Left lobe of liver (tissue), 2 donors: ENCODE data around the gene SIGLEC7. TPM values are rescaled to one million over a fixed set of nuclear protein-coding genes. Genes with fewer than 3 reads are reported as not detected.
"Not testable (repeated sequence)": the region's sequence is repeated elsewhere in the genome, so short reads cannot be mapped to it uniquely, and the experiment has no call there.

Experiments
- ATAC-seq: fragments of 200-7000 bp; cut with Tn5 transposase; one replicate; pipeline ENCODE4 v1.9.1; 2020; ENCODE audit warnings: mild to moderate bottlenecking, moderate library complexity
- DNase-seq: peaks from one replicate; pipeline ENCODE4 v3.0.0-alpha.2; 2020; ENCODE audit warnings: low spot score
- total RNA-seq: library from RNA; stranded (reverse); gene quantifications from one replicate; pipeline ENCODE4 v1.2.1, GENCODE V29; 2021
- donor health status: DM: no; HTN: no; CAD: no; lungs with moderate emphysema.
- donor health status: DM: no; HTN: yes; CAD: no.

Gene SIGLEC7
- total RNA-seq, 1 donor from 2014 or later = 3.8 TPM

- peak; percentile 40 for DNase-seq
- ATAC-seq = no peak
These were observed 4.2 kb upstream of the SIGLEC7 start for GRCh38 chr19:51137792-51138425.

DNA sequence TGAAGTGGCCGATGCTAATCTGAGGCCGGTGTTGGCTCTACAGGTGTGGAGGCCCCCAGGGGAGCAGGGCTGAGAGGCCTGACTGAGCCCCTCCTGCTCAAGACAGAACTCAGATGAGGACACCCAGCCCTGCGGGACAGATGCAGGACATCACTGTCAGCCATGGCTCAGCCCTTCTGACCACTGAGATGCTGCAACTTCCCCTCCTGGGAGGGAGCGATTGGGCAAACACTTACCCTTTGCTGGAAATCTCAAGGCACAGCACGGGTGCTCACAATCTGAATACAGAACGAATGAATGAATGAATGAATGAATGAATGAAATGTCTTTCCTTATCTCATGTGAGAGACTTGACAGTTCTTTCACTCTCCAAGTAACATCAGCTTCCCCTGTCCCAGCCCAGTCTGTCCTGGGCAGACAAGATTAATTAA, 3.5 kb upstream of the SIGLEC7 start:
- DNase-seq = peak; percentile 56

DNA sequence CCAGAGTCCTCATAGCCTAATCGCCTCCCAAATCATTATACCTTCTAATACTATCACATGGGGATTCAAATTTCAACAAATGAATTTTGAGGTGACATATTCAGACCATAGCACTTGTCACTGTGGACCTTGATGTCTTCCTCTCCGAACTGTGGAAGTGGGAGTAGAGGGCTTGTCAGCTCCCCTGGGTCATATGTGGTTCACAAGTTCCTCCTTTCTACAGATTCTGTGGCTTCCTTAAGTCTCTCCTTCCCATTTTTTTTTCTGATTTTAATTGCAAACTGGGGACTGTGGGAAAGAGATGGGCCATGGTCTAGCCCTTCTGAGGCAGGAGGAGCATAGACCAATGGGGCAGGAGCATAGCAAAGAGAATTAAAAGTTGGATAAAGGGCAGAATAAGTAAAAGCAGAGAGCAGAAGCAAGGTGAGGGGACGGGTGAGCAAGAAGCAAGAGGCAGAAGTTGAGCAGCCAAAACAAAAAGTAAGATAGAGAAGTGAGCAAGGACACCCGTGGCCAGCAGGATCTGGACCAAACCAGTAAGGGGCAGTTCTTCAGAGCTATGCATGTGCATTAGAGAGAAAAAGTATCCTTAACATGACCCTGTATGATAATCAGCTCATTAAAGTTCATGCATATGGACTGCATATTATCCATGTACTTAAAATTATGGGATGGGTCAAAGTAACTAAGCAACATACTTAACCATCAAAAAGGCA, 2.6 kb upstream of the SIGLEC7 start:
- ATAC-seq (no peak), DNase-seq (peak; percentile 28)

More for the DNA sequence above, 3.5 kb upstream of the SIGLEC7 start:
- ATAC-seq = peak; percentile 28

GRCh38 chr19:51140441-51140840, 1.7 kb upstream of the SIGLEC7 start:
- DNase-seq (no peak), ATAC-seq (no peak)

DNA sequence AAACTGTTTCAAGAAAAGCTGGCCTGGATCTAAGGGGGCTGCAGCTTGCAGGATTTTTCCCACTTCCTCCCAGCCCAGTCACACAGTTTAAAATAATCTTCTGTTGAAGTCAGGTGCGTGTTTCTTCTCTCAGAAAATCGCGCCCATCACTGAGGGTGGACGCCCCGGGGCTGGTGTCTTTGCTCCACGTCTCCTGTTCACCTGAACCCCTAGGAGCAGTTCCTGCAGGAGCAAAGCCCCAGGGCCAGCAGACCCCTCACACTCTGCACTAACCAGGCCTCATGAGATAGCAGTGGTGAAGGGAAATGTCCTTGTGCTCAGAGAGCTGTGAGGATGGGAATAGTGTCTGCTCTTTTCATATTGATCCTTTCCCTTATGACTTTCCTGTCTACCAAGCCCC, 920 bp upstream of the SIGLEC7 start:
- DNase-seq = no peak
- ATAC-seq = no peak

GRCh38 chr19:51142809-51143475, 841 bp downstream of the SIGLEC7 start:
- ATAC-seq = peak; percentile 31
- not testable (repeated sequence) for DNase-seq

GRCh38 chr19:51143486-51143885, 1.4 kb downstream of the SIGLEC7 start:
- no peak for ATAC-seq
- DNase-seq = no peak

DNA sequence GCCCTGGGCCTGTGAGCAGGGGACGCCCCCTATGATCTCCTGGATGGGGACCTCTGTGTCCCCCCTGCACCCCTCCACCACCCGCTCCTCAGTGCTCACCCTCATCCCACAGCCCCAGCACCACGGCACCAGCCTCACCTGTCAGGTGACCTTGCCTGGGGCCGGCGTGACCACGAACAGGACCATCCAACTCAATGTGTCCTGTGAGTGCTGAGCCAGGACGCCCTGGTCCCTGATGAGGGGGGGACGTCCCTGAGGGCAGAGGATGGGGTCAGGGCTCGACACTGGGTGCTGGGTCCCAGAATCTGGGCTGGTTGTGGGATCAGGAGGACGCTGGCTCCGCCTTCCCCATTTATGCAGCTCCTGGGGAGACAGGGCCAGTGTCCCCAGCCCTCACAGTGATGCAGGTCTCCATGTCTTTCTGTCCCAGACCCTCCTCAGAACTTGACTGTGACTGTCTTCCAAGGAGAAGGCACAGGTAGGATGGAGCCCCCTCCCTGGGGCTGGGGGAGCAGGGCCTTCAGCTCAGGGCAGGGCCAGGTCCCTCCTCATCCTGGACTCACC, 2.5 kb downstream of the SIGLEC7 start:
- no peak for ATAC-seq
- DNase-seq = no peak

DNA sequence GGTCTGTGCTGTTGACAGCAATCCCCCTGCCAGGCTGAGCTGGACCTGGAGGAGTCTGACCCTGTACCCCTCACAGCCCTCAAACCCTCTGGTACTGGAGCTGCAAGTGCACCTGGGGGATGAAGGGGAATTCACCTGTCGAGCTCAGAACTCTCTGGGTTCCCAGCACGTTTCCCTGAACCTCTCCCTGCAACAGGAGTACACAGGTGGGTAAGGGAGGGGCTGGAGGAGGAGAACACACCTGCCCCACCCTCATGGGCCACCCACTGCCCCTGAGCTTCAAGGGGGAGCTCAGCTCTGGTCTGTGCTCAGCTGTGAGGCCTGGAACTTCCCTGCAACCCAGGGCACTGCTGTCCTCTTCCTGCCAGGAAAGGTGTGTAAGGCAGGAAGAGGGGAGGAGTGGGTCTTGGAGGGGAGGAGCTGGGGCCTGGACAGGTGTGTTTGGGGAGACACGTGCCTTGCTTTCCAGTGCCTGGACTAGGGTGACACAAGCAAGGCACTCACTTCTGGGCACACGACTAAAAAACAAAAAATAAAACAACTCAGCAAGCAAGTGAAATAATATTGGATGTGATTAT, 3.9 kb downstream of the SIGLEC7 start:
- ATAC-seq (no peak), DNase-seq (no peak)

DNA sequence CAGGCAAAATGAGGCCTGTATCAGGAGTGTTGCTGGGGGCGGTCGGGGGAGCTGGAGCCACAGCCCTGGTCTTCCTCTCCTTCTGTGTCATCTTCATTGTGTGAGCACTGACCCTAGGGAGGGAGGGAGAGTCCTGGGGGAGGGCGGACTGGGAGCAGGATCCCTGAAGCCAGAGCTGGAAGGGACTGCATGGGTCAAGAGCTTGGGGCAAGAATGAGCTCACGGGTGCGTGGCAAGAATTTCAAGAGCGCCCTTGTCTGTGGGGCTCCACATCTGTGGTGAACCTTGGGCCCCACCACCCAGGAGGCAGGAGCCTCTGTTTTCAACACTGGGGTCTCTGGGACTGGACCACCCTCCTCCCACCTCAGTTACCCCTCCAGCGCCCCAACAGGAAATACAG, 4.7 kb downstream of the SIGLEC7 start:
- no peak for ATAC-seq
- no peak for DNase-seq

- ATAC-seq (no peak), DNase-seq (no peak)
These were observed 5.6 kb downstream of the SIGLEC7 start for GRCh38 chr19:51147663-51148062.

GRCh38 chr19:51148580-51148979, 6.5 kb downstream of the SIGLEC7 start:
- DNase-seq = no peak
- no peak for ATAC-seq

DNA sequence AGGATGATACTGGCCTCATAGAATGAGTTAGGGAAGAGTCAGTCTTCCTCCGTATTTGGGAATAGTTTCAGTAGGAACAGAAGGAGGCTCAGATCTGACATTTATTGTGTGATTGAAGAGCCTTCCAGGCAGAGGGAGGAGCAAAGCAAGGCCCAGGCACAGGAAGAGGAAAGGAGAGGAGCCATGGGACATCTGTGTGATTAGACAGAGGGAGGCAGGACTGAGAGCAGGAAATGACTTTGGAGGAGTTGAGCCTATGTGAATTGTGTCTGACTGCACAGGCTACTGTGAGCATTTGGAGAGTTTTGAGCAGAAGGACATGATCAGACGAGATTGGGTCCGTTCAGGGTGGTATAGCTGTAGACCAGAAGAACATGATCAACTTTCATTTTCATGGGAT, 8.5 kb downstream of the SIGLEC7 start:
- peak; percentile 56 for ATAC-seq
- no peak for DNase-seq

- no peak for ATAC-seq
- no peak for DNase-seq
These were observed 14.6 kb downstream of the SIGLEC7 start for GRCh38 chr19:51156710-51157109.

- DNase-seq (no peak), ATAC-seq (no peak)
These were observed 15.2 kb downstream of the SIGLEC7 start for GRCh38 chr19:51157265-51157664.

DNA sequence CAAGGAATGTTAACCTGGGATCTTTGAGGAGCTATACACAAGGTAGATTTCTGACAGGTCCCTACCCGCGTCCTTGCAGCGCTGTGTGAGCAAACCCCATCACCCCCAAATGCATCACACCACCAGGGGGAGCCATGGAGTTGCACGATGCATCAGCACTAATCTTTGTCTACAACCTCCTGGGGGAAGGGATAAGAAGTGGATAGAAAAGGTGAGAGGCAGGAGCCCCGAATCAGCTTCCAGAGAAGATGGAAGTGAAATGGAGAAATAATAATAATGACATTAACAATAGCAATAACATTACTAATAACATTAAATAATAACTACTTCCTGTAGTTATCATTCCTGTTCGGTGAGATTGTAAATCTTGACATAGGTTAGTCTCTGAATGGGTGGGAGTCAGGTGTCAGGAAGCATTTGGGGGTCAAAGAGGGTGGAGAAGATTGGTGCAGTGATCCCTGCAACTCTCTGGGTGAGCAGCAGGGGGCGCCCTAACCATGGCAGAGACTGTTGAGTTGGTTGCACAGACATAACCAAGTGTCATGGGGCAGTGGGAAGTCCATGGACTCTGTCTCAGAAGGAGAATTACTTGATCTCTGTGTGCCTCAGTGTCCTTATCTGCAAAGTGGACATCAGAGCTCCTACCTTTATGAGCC, 16.5 kb downstream of the SIGLEC7 start:
- ATAC-seq = peak; percentile 70

DNA sequence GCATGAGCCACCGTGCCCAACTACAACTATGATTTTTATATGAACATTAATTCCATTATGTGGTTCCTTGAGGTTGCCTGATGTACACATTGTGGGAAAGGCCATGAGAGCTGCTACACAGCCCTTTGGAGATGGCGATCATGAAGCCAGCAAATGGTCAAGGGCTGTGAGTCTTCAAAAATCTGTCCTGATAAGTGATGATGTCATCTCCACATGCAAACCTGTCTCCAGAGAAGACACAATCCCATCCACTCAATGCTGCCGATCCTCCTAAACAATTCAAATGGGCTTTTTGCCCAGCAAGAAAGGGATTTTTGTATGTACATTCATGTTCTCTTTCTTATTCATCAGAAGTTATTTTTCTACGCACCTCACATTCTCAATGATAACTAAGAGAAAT, 17.6 kb downstream of the SIGLEC7 start:
- ATAC-seq (no peak), DNase-seq (no peak)

More for the DNA sequence above, 16.5 kb downstream of the SIGLEC7 start:
- DNase-seq = no peak

GRCh38 chr19:51161266-51161665, 19.2 kb downstream of the SIGLEC7 start:
- ATAC-seq (no peak), DNase-seq (no peak)

DNA sequence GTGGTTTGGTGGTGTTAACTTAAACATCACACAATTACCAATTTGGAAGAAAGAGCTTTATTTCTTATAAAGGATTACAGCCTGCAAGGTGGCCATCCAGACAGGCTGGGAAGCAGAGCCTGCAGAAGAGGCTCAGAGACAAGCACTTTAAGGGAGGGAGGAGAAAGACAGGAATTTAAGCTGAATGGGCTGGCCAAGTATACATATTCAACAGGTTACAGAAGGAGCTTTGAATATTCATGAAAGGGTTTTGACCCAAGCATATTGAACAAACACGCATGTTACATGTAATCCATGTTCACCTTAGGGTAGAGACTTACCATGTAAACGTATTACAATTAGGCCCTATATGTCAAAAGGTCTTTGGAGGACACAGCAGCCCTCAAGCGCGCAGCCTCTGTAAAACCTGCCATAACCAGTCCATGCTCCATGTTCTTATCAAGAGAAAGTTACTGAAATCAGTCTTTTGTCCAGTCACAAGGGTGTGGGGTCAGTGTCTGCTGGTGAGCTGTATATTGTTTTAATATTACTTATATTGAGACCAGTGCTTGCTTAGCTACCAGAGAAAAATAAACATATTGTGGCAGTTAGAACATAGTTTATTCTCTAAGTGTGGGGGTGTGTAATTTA, 19.9 kb downstream of the SIGLEC7 start:
- ATAC-seq (no peak), DNase-seq (no peak)

DNA sequence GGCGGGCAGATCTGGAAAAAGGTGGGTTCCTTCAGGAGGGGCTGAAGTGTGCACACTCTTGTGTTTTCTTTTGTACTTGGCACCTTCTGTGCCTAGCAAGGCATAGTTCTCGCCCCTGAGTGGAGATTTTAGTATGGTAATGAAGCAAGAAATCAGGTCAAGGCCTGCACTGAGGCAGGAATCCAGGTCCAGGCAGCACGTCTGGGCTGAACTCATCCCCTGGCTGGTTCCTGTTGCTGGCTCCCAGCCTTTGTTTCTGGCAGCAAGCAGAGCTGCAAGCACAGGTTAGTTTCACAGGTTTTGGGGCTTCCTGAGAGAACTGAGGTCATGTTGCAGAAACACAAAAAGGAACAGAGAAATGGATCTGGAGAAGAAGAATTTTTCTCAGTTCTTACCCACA, 21.2 kb downstream of the SIGLEC7 start:
- no peak for DNase-seq
- peak; percentile 19 for ATAC-seq
